GM19463 (cell line): Measurements from ENCODE around the gene FGF13.

Source experiments
- ATAC-seq: cut with Tn5 transposase; IDR thresholded peaks from one replicate; pipeline ENCODE4 v1.9.1; 2021; ENCODE audit warnings: mild to moderate bottlenecking, moderate library complexity; ENCODE audit not compliant: unreplicated experiment

Gene FGF13

GRCh38 chrX:138711399-138712347 lies at the start of gene FGF13:
TSS of gene FGF13 (minus strand) at chrX:138711717. CDS start at chrX:138711003, 714 bp downstream.
- ATAC-seq, result no peak

GRCh38 chrX:138759217-138759943 lies 47.9 kb upstream of the FGF13 start:
- ATAC-seq, result no peak

GRCh38 chrX:138756234-138756633 lies 44.7 kb upstream of the FGF13 start:
- no peak for ATAC-seq

- no peak for ATAC-seq
Measured at GRCh38 chrX:138754861-138755260, 43.3 kb upstream of the FGF13 start.

- no peak for ATAC-seq
Measured at GRCh38 chrX:138748480-138748879, 37.0 kb upstream of the FGF13 start.

- peak; percentile 81 for ATAC-seq
Measured at GRCh38 chrX:138745196-138745595, 33.7 kb upstream of the FGF13 start.

GRCh38 chrX:138742217-138742616 lies 30.7 kb upstream of the FGF13 start:
- ATAC-seq, result no peak

GRCh38 chrX:138740341-138740740 lies 28.8 kb upstream of the FGF13 start:
- no peak for ATAC-seq

- no peak for ATAC-seq
Measured at GRCh38 chrX:138723301-138723700, 11.8 kb upstream of the FGF13 start.

GRCh38 chrX:138719396-138719795 lies 7.9 kb upstream of the FGF13 start:
- no peak for ATAC-seq

- ATAC-seq, result no peak
Measured at GRCh38 chrX:138718941-138719340, 7.4 kb upstream of the FGF13 start.

- no peak for ATAC-seq
Measured at GRCh38 chrX:138710866-138711341, 613 bp downstream of the FGF13 start.

GRCh38 chrX:138709886-138710791 lies 1.4 kb downstream of the FGF13 start:
- ATAC-seq, result no peak

GRCh38 chrX:138708268-138708667 lies 3.2 kb downstream of the FGF13 start:
- ATAC-seq, result no peak

- ATAC-seq, result no peak
Measured at GRCh38 chrX:138704596-138704995, 6.9 kb downstream of the FGF13 start.

GRCh38 chrX:138704101-138704500 lies 7.4 kb downstream of the FGF13 start:
- ATAC-seq, result no peak

- ATAC-seq, result no peak
Measured at GRCh38 chrX:138692591-138692990, 18.9 kb downstream of the FGF13 start.

- ATAC-seq, result no peak
Measured at GRCh38 chrX:138691186-138691585, 20.3 kb downstream of the FGF13 start.

GRCh38 chrX:138690591-138690990 lies 20.9 kb downstream of the FGF13 start:
- no peak for ATAC-seq

GRCh38 chrX:138683600-138683999 lies 27.9 kb downstream of the FGF13 start:
- no peak for ATAC-seq

GRCh38 chrX:138669693-138670092 lies 41.8 kb downstream of the FGF13 start:
- no peak for ATAC-seq
